Measurements from ENCODE around the gene PERM1.

Gene PERM1

GRCh38 chr1:964691-965525 is 17.0 kb downstream of the PERM1 start:
- no peak for DNase-seq
- TF ChIP-seq POLR2A (IDR thresholded peaks at IDR 0.05; ENCODE audit: low read length) (no peak), GATA1 (IDR thresholded peaks at IDR 0.05; ENCODE audit: low read depth, low read length) (no peak)

GRCh38 chr1:963746-964525 is 18.0 kb downstream of the PERM1 start:
- no peak for DNase-seq
- no peak for TF ChIP-seq GATA1 (IDR thresholded peaks at IDR 0.05; ENCODE audit: low read depth, low read length)
- no peak for TF ChIP-seq POLR2A (IDR thresholded peaks at IDR 0.05; ENCODE audit: low read length)

- no peak for TF ChIP-seq POLR2A (IDR thresholded peaks at IDR 0.05; ENCODE audit: low read length)
- TF ChIP-seq GATA1 (IDR thresholded peaks at IDR 0.05; ENCODE audit: low read depth, low read length), result no peak
- DNase-seq, result no peak
Measured at GRCh38 chr1:963301-963651, 18.6 kb downstream of the PERM1 start.

GRCh38 chr1:962381-963300 is 19.3 kb downstream of the PERM1 start:
- TF ChIP-seq POLR2A (IDR thresholded peaks at IDR 0.05; ENCODE audit: low read length) (no peak), GATA1 (IDR thresholded peaks at IDR 0.05; ENCODE audit: low read depth, low read length) (no peak)
- no peak for DNase-seq

- TF ChIP-seq GATA1 (IDR thresholded peaks at IDR 0.05; ENCODE audit: low read depth, low read length), result no peak
- TF ChIP-seq POLR2A (IDR thresholded peaks at IDR 0.05; ENCODE audit: low read length), result no peak
- DNase-seq, result peak; percentile 28 to 34
Measured at GRCh38 chr1:961132-961669, 20.7 kb downstream of the PERM1 start.

- TF ChIP-seq GATA1 (IDR thresholded peaks at IDR 0.05; ENCODE audit: low read depth, low read length) (no peak), POLR2A (IDR thresholded peaks at IDR 0.05; ENCODE audit: low read length) (no peak)
- peak; percentile 79 to 87 for DNase-seq
Measured at GRCh38 chr1:960363-961131, 21.3 kb downstream of the PERM1 start, which contains the start of gene KLHL17. Gene KLHL17, plus strand, starts transcription at chr1:960584. Its CDS starts 110 bp downstream, at chr1:960694.

- no peak for DNase-seq
- TF ChIP-seq POLR2A (IDR thresholded peaks at IDR 0.05; ENCODE audit: low read length), result no peak
- TF ChIP-seq GATA1 (IDR thresholded peaks at IDR 0.05; ENCODE audit: low read depth, low read length), result no peak
Measured at GRCh38 chr1:959731-960362, 22.0 kb downstream of the PERM1 start.

- DNase-seq, result peak; percentile 93 to 97
- TF ChIP-seq GATA1 (IDR thresholded peaks at IDR 0.05; ENCODE audit: low read depth, low read length) (no peak), POLR2A (IDR thresholded peaks at IDR 0.05; ENCODE audit: low read length) (peak; percentile 48)
Measured at GRCh38 chr1:958823-959730, 22.8 kb downstream of the PERM1 start, which contains the start of gene NOC2L. Gene NOC2L, minus strand, starts transcription at chr1:959256. Its CDS starts 16 bp downstream, at chr1:959240.

- TF ChIP-seq POLR2A (IDR thresholded peaks at IDR 0.05; ENCODE audit: low read length) (no peak), GATA1 (IDR thresholded peaks at IDR 0.05; ENCODE audit: low read depth, low read length) (no peak)
Measured at GRCh38 chr1:956636-957035, 25.3 kb downstream of the PERM1 start.

GRCh38 chr1:955474-955873 is 26.4 kb downstream of the PERM1 start:
- no peak for DNase-seq
- TF ChIP-seq GATA1 (IDR thresholded peaks at IDR 0.05; ENCODE audit: low read depth, low read length) (no peak), POLR2A (IDR thresholded peaks at IDR 0.05; ENCODE audit: low read length) (no peak)

More at GRCh38 chr1:956636-957035, 25.3 kb downstream of the PERM1 start:
- DNase-seq, result no peak

GRCh38 chr1:954927-955326 is 27.0 kb downstream of the PERM1 start:
- no peak for DNase-seq
- TF ChIP-seq GATA1 (IDR thresholded peaks at IDR 0.05; ENCODE audit: low read depth, low read length) (no peak), POLR2A (IDR thresholded peaks at IDR 0.05; ENCODE audit: low read length) (no peak)

Data from erythroblast (primary cell).